A549 (cell line): Measurements from ENCODE around the gene ARFRP1. TPM values are rescaled to one million over a fixed set of nuclear protein-coding genes. Genes with fewer than 3 reads are reported as not detected.

ENCODE experiments used
- ATAC-seq, 2 experiments: fragments of 200-7000 bp in 1 of 2; fragments of >200 bp in 1 of 2; cut with Nextera tagmentation in 1 of 2; cut with Tn5 transposase in 1 of 2; 3 replicates each; pipeline versions ENCODE4 v1.8.0 to v1.9.1; 2018 to 2020; ENCODE audit warnings: mild to moderate bottlenecking in 1 of 2, moderate library complexity in 1 of 2
- CTCF ChIA-PET: fragments of 300-600 bp; sonication (Branson Sonifier 250); formaldehyde crosslinking; extraction: SDS; loops from one replicate; lab custom pipeline; 2021; ENCODE audit warnings: antibody characterized with exemption, inconsistent platforms; lab: Yijun Ruan, JAX
- POLR2A ChIA-PET: fragments of 350-600 bp; formaldehyde crosslinking; extraction: SDS; loops from one replicate; lab custom pipeline; 2021; ENCODE audit warnings: antibody characterized with exemption, inconsistent platforms; lab: Yijun Ruan, JAX
- DNase-seq, 2 experiments: peaks; one replicate each; pipeline versions ENCODE4 v3.0.0 to v3.0.0-alpha.2; 2011 to 2016; ENCODE audit warnings: low read depth in 1 of 2, low spot score in 1 of 2
- FAIRE-seq: peaks from 2 replicates; lab custom pipeline; 2011; peaks lifted over from hg19 to GRCh38; lab: Jason Lieb, UNC
- H3K27ac ChIP-seq, 2 experiments: fragments of >200 bp; sonication (Bioruptor Twin); formaldehyde crosslinking; 3 replicates each; pipeline ENCODE4 v1.5.1; 2016 to 2017
- H3K4me1 ChIP-seq: fragments of >200 bp; sonication (Bioruptor Twin); formaldehyde crosslinking; 3 replicates; pipeline ENCODE4 v1.6.1; 2016
- H3K4me2 ChIP-seq: fragments of >200 bp; sonication (Bioruptor Twin); formaldehyde crosslinking; 3 replicates; pipeline ENCODE4 v1.6.1; 2016
- H3K4me3 ChIP-seq: fragments of >200 bp; sonication (Bioruptor Twin); formaldehyde crosslinking; 3 replicates; pipeline ENCODE4 v1.5.1; 2016
- H3K9me3 ChIP-seq: fragments of >200 bp; sonication (Bioruptor Twin); formaldehyde crosslinking; 3 replicates; pipeline ENCODE4 v1.6.1; 2016
- ATOH8 ChIP-seq: fragments of 250-450 bp; sonication (Bioruptor Pico); IDR thresholded peaks from 2 replicates; pipeline ENCODE4 v1.5.0; 2020; ENCODE audit warnings: low read depth, mild to moderate bottlenecking, moderate library complexity
- BCL3 ChIP-seq: fragments of >200 bp; sonication (Bioruptor Twin); formaldehyde crosslinking; IDR thresholded peaks from 3 replicates; pipeline ENCODE4 v1.6.1; 2016
- CBX2 ChIP-seq: fragments of 200-600 bp; sonication (generic); IDR thresholded peaks from 2 replicates; pipeline ENCODE4 v1.6.1; 2016; ENCODE audit warnings: low read depth, mild to moderate bottlenecking, borderline replicate concordance
- CHD2 ChIP-seq: fragments of 150-350 bp; IDR thresholded peaks from 2 replicates; pipeline ENCODE4 v1.6.1; 2014; ENCODE audit warnings: low read length; ENCODE audit not compliant: partially characterized antibody
- EHF ChIP-seq: fragments of 250-450 bp; sonication (Bioruptor Pico); IDR thresholded peaks from 2 replicates; pipeline ENCODE4 v1.5.0; 2020; ENCODE audit warnings: mild to moderate bottlenecking
- ELK1 ChIP-seq: fragments of 150-350 bp; IDR thresholded peaks from 2 replicates; pipeline ENCODE4 v1.6.1; 2014; ENCODE audit warnings: low read depth, mild to moderate bottlenecking, low read length
- HDAC2 ChIP-seq: fragments of 200-600 bp; sonication (generic); IDR thresholded peaks from 2 replicates; pipeline ENCODE4 v1.6.1; 2016
- HMGXB4 ChIP-seq: fragments of 250-450 bp; sonication (Bioruptor Pico); IDR thresholded peaks from 2 replicates; pipeline ENCODE4 v1.5.0; 2021; ENCODE audit warnings: mild to moderate bottlenecking, moderate library complexity, borderline replicate concordance
- JUNB ChIP-seq: fragments of >200 bp; sonication (Bioruptor Twin); formaldehyde crosslinking; IDR thresholded peaks from 2 replicates; pipeline ENCODE4 v1.6.1; 2016
- KDM5A ChIP-seq: fragments of 200-600 bp; sonication (generic); IDR thresholded peaks from 2 replicates; pipeline ENCODE4 v1.6.1; 2016; ENCODE audit warnings: antibody characterized with exemption, mild to moderate bottlenecking
- MAFK ChIP-seq: fragments of 450-650 bp; IDR thresholded peaks from 2 replicates; pipeline ENCODE4 v1.6.1; 2014; ENCODE audit not compliant: partially characterized antibody
- NFE2L2 ChIP-seq: fragments of 150-350 bp; conservative IDR thresholded peaks from 2 replicates; pipeline ENCODE4 v1.6.1; 2014; ENCODE audit warnings: low read length
- PHF8 ChIP-seq: fragments of 200-600 bp; sonication (generic); IDR thresholded peaks from 2 replicates; pipeline ENCODE4 v1.6.1; 2016; ENCODE audit warnings: low read depth, mild to moderate bottlenecking, antibody characterized with exemption, moderate library complexity, borderline replicate concordance
- RCOR1 ChIP-seq: fragments of 150-350 bp; IDR thresholded peaks from 2 replicates; pipeline ENCODE4 v1.6.1; 2014; ENCODE audit warnings: antibody characterized with exemption, low read length, low read depth
- RFX5 ChIP-seq: fragments of 450-650 bp; IDR thresholded peaks from 2 replicates; pipeline ENCODE4 v1.7.1; 2014; ENCODE audit warnings: antibody characterized with exemption, mild to moderate bottlenecking, moderate library complexity
- RNF2 ChIP-seq: fragments of 200-600 bp; sonication (generic); IDR thresholded peaks from 2 replicates; pipeline ENCODE4 v1.6.1; 2016; ENCODE audit warnings: low read depth, mild to moderate bottlenecking, antibody characterized with exemption, moderate library complexity, borderline replicate concordance
- SREBF2 ChIP-seq: fragments of 450-650 bp; IDR thresholded peaks from 2 replicates; pipeline ENCODE4 v1.6.1; 2014; ENCODE audit warnings: mild to moderate bottlenecking, moderate library complexity
- TP53 ChIP-seq: fragments of 250-450 bp; sonication (Bioruptor Pico); IDR thresholded peaks from 2 replicates; pipeline ENCODE4 v1.5.0; 2021; ENCODE audit warnings: mild to moderate bottlenecking, moderate library complexity
- ZFP36 ChIP-seq: fragments of 450-650 bp; IDR thresholded peaks from 2 replicates; pipeline ENCODE4 v1.6.1; 2014; ENCODE audit warnings: borderline replicate concordance; ENCODE audit not compliant: partially characterized antibody
- ZNF302 ChIP-seq: fragments of 250-450 bp; sonication (Bioruptor Pico); IDR thresholded peaks from 2 replicates; pipeline ENCODE4 v1.9.0; 2021; ENCODE audit warnings: inconsistent platforms, mild to moderate bottlenecking, moderate library complexity
- WGBS: methylation state at CpG from one replicate; pipeline ENCODE4 v1.1.6; 2017; ENCODE audit errors: missing lambda C conversion rate; 5-methylcytosine and 5-hydroxymethylcytosine counted together
- polyA plus RNA-seq, 4 experiments: library from polyadenylated mRNA; depleted of rRNA in 3 of 4; stranded (reverse); fragments of >200 nt; fragmentation: RNase III in 1 of 4; extraction: RNeasy Plus Mini Kit Qiagen cat#74134 plus additional on column Dnase treatment in 1 of 4; gene quantifications; 2 replicates in 3 of 4; 3 replicates in 1 of 4; pipeline ENCODE4 v1.2.3, GENCODE V29; 2011 to 2017

ARFRP1 gene
- polyA plus RNA-seq, 2 of the 4 experiments (the other 2 are of a cell fraction), result 25.1 to 29.7 TPM

GRCh38 chr20:63657260-63657936 is 50.4 kb downstream of the ARFRP1 start:
- Histone ChIP-seq H3K27ac (peak overlapping the region in 1 of 2 experiments; percentile 93; a peak in 4 of 6 replicates), H3K4me1 (peaks cover 16% of the 10 kb centered on the region), H3K9me3 (no peaks in the 10 kb centered on the region), H3K4me3 (no peak overlapping the region), H3K4me2 (0 out of 3 replicates have a peak overlapping the region, but pooled peaks have one; percentile 33)
- ATAC-seq (no peak), FAIRE-seq (no peak), DNase-seq (no peak)
- CTCF ChIA-PET, result no interaction called here
- POLR2A ChIA-PET, result interaction anchor here (1.1 to 1.2 kb wide), 3 partner anchors 25 to 50 kb away, joined by 4 to 6 read pairs (median 5); partner anchors contain the start of genes ARFRP1, GMEB2 and ZGPAT
- WGBS, result 75% methylated on average over 19 of the region's 31 CpGs
- TF ChIP-seq RFX5, result no peak
- no peak for TF ChIP-seq SREBF2
- TF ChIP-seq HDAC2, result no peak
- no peak for TF ChIP-seq MAFK
- TF ChIP-seq JUNB, result no peak
- TF ChIP-seq ATOH8 (CRISPR knock-in tag), result no peak

- no peak for ATAC-seq
- H3K9me3 ChIP-seq, result no peaks in the 10 kb centered on the region
- H3K27ac ChIP-seq, result no peak overlapping the region
- 78% methylated on average over 3 of the region's 3 CpGs for WGBS
- FAIRE-seq, result no peak
- peaks cover 20% of the 10 kb centered on the region for H3K4me1 ChIP-seq
- no peak overlapping the region for H3K4me3 ChIP-seq
- POLR2A ChIA-PET, result no interaction called here
- CTCF ChIA-PET, result interaction anchor here (1.0 kb wide), 1 partner anchor 119 kb away, joined by 3 read pairs; no protein-coding TSS in a partner anchor
- TF ChIP-seq PHF8, result no peak
- TF ChIP-seq EHF (CRISPR knock-in tag), result no peak
- TF ChIP-seq ZFP36, result no peak
- TF ChIP-seq HMGXB4, result no peak
- TF ChIP-seq ELK1, result no peak
- no peak for TF ChIP-seq RCOR1
- TF ChIP-seq KDM5A, result no peak
- no peak for TF ChIP-seq BCL3
- no peak for TF ChIP-seq CHD2
- TF ChIP-seq NFE2L2, result no peak
- TF ChIP-seq CBX2, result no peak
- no peak for TF ChIP-seq RNF2
- TF ChIP-seq ZNF302 (CRISPR knock-in tag), result no peak
- TF ChIP-seq RFX5, result no peak
- TF ChIP-seq TP53 (CRISPR knock-in tag), result no peak
- TF ChIP-seq, all 56 proteins: peak for 0
- no peak overlapping the region for H3K4me2 ChIP-seq
- no peak for DNase-seq
Measured at GRCh38 chr20:63656451-63656850, 51.3 kb downstream of the ARFRP1 start.
